Aorta (tissue), 5 donors: ENCODE results near the gene E2F3. TPM values are rescaled to one million over a fixed set of nuclear protein-coding genes. Genes with fewer than 3 reads are reported as not detected.
A peak's percentile ranks its signal among the peaks of the same experiment; 100 is the strongest.

Source experiments
- ATAC-seq: fragments of 200-7000 bp; cut with Tn5 transposase; one replicate; pipeline ENCODE4 v1.9.1; 2022; ENCODE audit warnings: moderate library complexity; ENCODE audit not compliant: low FRiP score
- DNase-seq, 2 donors: peaks; one replicate each; pipeline ENCODE4 v3.0.0-alpha.2; 2020
- H3K27ac ChIP-seq, 2 donors: one replicate each; pipeline ENCODE4 v1.5.1; 2013; ENCODE audit warnings: low read length in 2 of 2, mild to moderate bottlenecking in 2 of 2, moderate library complexity in 2 of 2, control low read depth in 1 of 2, inconsistent platforms in 1 of 2, low read depth in 1 of 2
- H3K27me3 ChIP-seq, 2 donors: one replicate each; pipeline ENCODE4 v1.6.1; 2013; ENCODE audit warnings: control low read depth in 1 of 2, low read length in 1 of 2, mild to moderate bottlenecking in 1 of 2, moderate library complexity in 1 of 2; ENCODE audit not compliant: insufficient read depth in 2 of 2, control insufficient read depth in 1 of 2
- H3K36me3 ChIP-seq, 2 donors: one replicate each; pipeline ENCODE4 v1.6.1; 2013; ENCODE audit warnings: control low read depth in 1 of 2, low read length in 1 of 2, mild to moderate bottlenecking in 1 of 2; ENCODE audit not compliant: insufficient read depth in 2 of 2, control insufficient read depth in 1 of 2
- H3K4me1 ChIP-seq, 2 donors: one replicate each; pipeline ENCODE4 v1.6.1; 2013; ENCODE audit warnings: low read length in 2 of 2, control low read depth in 1 of 2, mild to moderate bottlenecking in 1 of 2, moderate library complexity in 1 of 2; ENCODE audit not compliant: insufficient read depth in 2 of 2, control insufficient read depth in 1 of 2
- H3K4me3 ChIP-seq, 2 donors: one replicate each; pipeline ENCODE4 v1.5.1; 2013; ENCODE audit warnings: low read length in 2 of 2, control low read depth in 1 of 2, mild to moderate bottlenecking in 1 of 2
- H3K9me3 ChIP-seq: one replicate; pipeline ENCODE4 v1.6.1; 2013; ENCODE audit warnings: mild to moderate bottlenecking, low read length; ENCODE audit not compliant: control insufficient read depth
- WGBS, 2 donors: extraction: QIAGEN DNeasy Blood & Tissue Kit; methylation state at CpG; one replicate each; pipeline ENCODE4 v1.1.7; 2013; 5-methylcytosine and 5-hydroxymethylcytosine counted together
- intact Hi-C, 2 donors: fragments of 100-400 bp; cut with DNase I; formaldehyde crosslinking; loops; one replicate each; pipeline versions ENCODE4 v1.14.2 to v1.15.0; 2022
- polyA plus RNA-seq, 2 donors: library from polyadenylated mRNA; stranded (reverse); fragments of 200-250 nt; gene quantifications; one replicate each; pipeline ENCODE4 v1.2.3, GENCODE V29; 2013
- total RNA-seq, 2 donors: library from RNA; stranded (reverse); fragmentation: NEBNext Ultra II Directional; extraction: Animal tissue kit (Norgen Biotek cat#: 25700); gene quantifications; one replicate each; pipeline ENCODE4 v1.2.1, GENCODE V29; 2021
- donor health status: healthy with polysubstance abuse.
- donor health status: Bipolar disorder and iron deficiency.
- donor health status: DM: no; HTN: no; CAD: no.
- donor health status: DM: no; HTN: no; CAD: no.
- donor health status: DM: yes; HTN: yes; CAD: no.

The E2F3 gene
- total and polyA plus RNA-seq, 4 donors, result 3.3 to 15.5 (median 10.2) TPM

- no peaks in the 10 kb centered on the region for H3K27me3 ChIP-seq
- H3K4me3 ChIP-seq, result no peak overlapping the region
- H3K9me3 ChIP-seq, result no peaks in the 10 kb centered on the region
- no peak for DNase-seq
- H3K4me1 ChIP-seq, result no peaks in the 10 kb centered on the region
- intact Hi-C loops, result no loop called here
- 53 to 57% methylated on average over 2 of the region's 2 CpGs for WGBS, 2 donors
- H3K36me3 ChIP-seq, result no peaks in the 10 kb centered on the region
- H3K27ac ChIP-seq, result no peak overlapping the region
- no peak for ATAC-seq
Observed at GRCh38 chr6:20389066-20389465, 12.6 kb upstream of the E2F3 start.

GRCh38 chr6:20393297-20393696, 8.4 kb upstream of the E2F3 start:
- DNase-seq, result no peak
- WGBS, 2 donors, result 94 to 97% methylated on average over 2 of the region's 2 CpGs
- peaks cover 2% of the 10 kb centered on the region for H3K9me3 ChIP-seq

GRCh38 chr6:20399518-20399917, 2.2 kb upstream of the E2F3 start:
- DNase-seq (no peak), ATAC-seq (no peak)
- no peak overlapping the region for H3K4me3 ChIP-seq
- no peaks in the 10 kb centered on the region for H3K36me3 ChIP-seq
- 90% methylated on average over 2 of the region's 2 CpGs for WGBS, 2 donors
- H3K4me1 ChIP-seq, result no peaks in the 10 kb centered on the region
- H3K27me3 ChIP-seq, result no peaks in the 10 kb centered on the region
- intact Hi-C loops, result no loop called here
- H3K27ac ChIP-seq, result no peak overlapping the region
- H3K9me3 ChIP-seq, result peaks cover 2% of the 10 kb centered on the region

More at GRCh38 chr6:20393297-20393696, 8.4 kb upstream of the E2F3 start:
- H3K4me1 ChIP-seq, result no peaks in the 10 kb centered on the region
- H3K27ac ChIP-seq, result no peak overlapping the region
- no peaks in the 10 kb centered on the region for H3K27me3 ChIP-seq
- H3K36me3 ChIP-seq, result no peaks in the 10 kb centered on the region
- intact Hi-C loops, result no loop called here
- no peak overlapping the region for H3K4me3 ChIP-seq
- ATAC-seq, result no peak

DNA sequence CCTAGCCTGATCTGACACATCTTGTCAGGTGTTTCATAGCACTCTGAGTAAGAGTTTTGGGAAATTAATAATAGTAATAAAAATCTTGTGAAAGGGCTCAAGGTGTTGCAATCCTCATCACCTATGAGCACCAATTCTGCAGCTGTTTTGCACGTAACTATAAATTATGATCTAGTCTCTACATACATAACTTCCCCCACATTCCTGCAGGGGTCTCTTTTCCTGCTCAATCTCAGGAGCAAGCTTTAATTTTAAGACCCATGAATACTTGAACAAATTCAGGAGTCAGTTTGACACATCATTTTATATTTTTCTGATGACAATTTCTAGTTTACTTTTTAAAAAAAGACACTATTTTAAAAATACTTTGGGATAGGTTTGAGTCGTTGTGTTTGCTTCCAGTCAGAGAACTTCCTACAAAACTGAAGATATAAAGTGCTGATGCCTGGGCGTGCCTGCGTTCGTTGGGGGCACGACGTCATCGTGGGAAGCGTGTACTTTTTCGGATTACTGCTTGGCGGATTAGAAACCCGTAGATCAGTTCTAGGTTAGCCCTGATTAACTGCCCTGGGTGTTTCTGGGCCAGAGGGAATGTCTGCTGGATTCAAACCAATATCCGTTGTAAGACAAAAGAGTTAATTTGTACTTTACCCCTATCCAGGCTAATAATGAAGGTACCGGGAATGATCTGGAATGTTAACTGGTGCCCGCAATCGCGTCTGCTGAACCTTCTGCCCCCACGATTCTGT, 1.0 kb upstream of the E2F3 start:
- Histone ChIP-seq H3K9me3 (peaks cover 2% of the 10 kb centered on the region), H3K36me3 (no peaks in the 10 kb centered on the region), H3K4me3 (peak overlapping the region; percentile 33 to 74), H3K27me3 (no peaks in the 10 kb centered on the region), H3K27ac (peak overlapping the region; percentile 4 to 47), H3K4me1 (no peaks in the 10 kb centered on the region)
- intact Hi-C loops, result loop anchor here (2.0 to 5.0 kb wide), 6 partner anchors 37 to 128 kb away; no protein-coding TSS in a partner anchor
- DNase-seq (peak; percentile 57 to 81), ATAC-seq (no peak)
- WGBS, 2 donors, result 1% methylated on average over 18 of the region's 18 CpGs

- no peak for DNase-seq
- no peak for ATAC-seq
- Histone ChIP-seq H3K9me3 (peaks cover 2% of the 10 kb centered on the region), H3K36me3 (no peaks in the 10 kb centered on the region), H3K4me1 (no peaks in the 10 kb centered on the region), H3K27ac (no peak overlapping the region), H3K27me3 (no peaks in the 10 kb centered on the region), H3K4me3 (peak overlapping the region; percentile 92 to 94)
- intact Hi-C loops, result loop anchor here (5.0 kb wide), 4 partner anchors 35 to 110 kb away; no protein-coding TSS in a partner anchor
- WGBS, 2 donors, result 1% methylated on average over 13 to 15 of the region's 15 CpGs
Observed at GRCh38 chr6:20402092-20402341, 338 bp downstream of the E2F3 start.

DNA sequence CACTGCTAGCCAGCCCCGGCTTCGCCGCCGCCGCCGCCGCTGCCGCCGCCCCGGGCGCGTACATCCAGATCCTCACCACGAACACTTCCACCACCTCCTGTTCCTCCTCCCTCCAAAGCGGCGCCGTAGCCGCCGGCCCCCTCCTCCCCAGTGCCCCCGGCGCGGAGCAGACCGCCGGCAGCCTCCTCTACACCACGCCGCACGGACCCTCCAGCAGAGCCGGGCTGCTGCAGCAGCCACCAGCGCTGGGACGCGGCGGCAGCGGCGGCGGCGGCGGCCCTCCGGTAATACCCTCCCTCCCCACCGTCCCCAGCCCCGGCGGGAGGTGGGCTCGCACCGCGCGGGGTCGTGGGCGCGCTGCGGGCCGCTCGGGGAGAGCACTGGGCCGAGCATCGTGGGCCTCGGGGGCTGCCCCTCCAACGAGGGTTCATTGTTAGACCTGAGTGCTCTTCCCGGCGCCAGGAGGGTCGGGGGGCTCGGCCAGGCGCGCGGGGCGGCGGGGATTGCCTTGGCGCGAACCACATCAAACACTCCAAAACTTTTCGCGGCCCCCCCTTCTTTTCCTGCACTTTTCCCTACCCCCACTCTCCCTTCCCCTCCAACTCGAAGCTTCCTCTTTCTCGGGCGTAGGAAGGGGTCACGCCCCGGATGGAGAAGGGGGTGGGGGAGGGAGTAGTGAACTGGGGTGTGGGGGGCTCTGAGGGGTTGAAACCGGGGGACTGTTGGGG, 827 bp downstream of the E2F3 start:
- peaks cover 2% of the 10 kb centered on the region for H3K9me3 ChIP-seq
- WGBS, 2 donors, result 0 to 1% methylated on average over 43 to 73 of the region's 73 CpGs
- no peaks in the 10 kb centered on the region for H3K4me1 ChIP-seq
- no peaks in the 10 kb centered on the region for H3K27me3 ChIP-seq
- intact Hi-C loops, result loop anchor here (5.0 kb wide), 4 partner anchors 35 to 110 kb away; no protein-coding TSS in a partner anchor
- H3K36me3 ChIP-seq, result no peaks in the 10 kb centered on the region
- peak; percentile 60 to 84 for DNase-seq
- ATAC-seq, result peak; percentile 8
- no peak overlapping the region for H3K27ac ChIP-seq
- H3K4me3 ChIP-seq, result peak overlapping the region; percentile 92 to 94

- no peaks in the 10 kb centered on the region for H3K36me3 ChIP-seq
- peak overlapping the region; percentile 92 to 94 for H3K4me3 ChIP-seq
- WGBS, 2 donors, result 1% methylated on average over 30 to 72 of the region's 72 CpGs
- H3K4me1 ChIP-seq, result no peaks in the 10 kb centered on the region
- H3K27me3 ChIP-seq, result no peaks in the 10 kb centered on the region
- H3K9me3 ChIP-seq, result no peaks in the 10 kb centered on the region
- intact Hi-C loops, result loop anchor here (5.0 kb wide), 4 partner anchors 34 to 111 kb away; no protein-coding TSS in a partner anchor
- H3K27ac ChIP-seq, result peak overlapping the region in 1 of 2 donors; percentile 44
- ATAC-seq (peak; percentile 84), DNase-seq (peak; percentile 96 to 98)
Observed at GRCh38 chr6:20403070-20403765, 1.5 kb downstream of the E2F3 start.

DNA sequence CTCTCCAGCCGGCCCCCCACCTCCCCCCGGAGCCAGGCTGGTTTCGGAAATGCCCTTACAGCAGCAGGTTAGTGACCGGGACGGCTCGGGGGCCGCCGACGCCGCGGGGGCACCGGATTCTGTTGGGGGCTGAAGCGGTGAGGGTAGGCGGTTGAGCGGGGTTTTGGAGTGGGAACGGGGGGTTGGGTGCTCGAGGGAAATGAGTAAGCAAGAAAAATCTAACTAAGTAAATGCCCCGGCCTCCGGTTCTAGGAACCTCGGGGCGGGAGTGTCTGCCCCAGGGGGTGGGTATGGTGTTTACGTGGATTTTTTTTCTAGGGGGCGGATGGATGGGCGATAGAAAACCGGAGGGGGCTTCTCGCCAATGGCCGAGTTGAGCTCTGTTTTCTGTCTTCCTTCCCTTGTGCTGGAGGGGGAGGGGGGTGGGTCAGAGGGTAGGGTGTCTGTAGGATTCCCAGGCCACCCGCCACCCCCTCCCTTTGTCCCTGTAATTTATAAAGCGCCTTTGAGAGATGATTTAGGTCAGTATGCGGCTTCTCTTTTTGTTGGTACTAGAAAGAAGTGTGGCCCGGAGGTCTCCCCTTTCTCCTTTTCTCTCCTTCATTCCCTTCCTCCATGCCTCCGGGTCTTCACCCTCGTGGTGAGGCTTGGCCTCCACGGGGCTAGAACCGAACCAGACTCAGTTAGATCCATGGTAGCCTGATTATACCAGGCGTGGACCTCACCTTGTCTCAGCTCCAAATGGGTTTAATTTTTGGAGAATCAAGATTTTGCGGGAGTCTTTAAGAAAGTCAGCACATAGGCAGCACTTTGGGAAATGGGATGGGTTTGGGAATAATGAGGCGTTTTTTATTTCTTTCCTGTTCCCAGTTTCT, 2.3 kb downstream of the E2F3 start:
- 1% methylated on average over 37 to 38 of the region's 38 CpGs for WGBS, 2 donors
- Histone ChIP-seq H3K36me3 (no peaks in the 10 kb centered on the region), H3K4me3 (peak overlapping the region; percentile 92 to 94), H3K27ac (peak overlapping the region; percentile 44 to 70), H3K27me3 (no peaks in the 10 kb centered on the region), H3K4me1 (peaks cover 0 to 4% of the 10 kb centered on the region in 2 donors), H3K9me3 (no peaks in the 10 kb centered on the region)
- DNase-seq (no peak), ATAC-seq (no peak)
- intact Hi-C loops, result loop anchor here (5.0 kb wide), 4 partner anchors 33 to 112 kb away; no protein-coding TSS in a partner anchor
